D341Med (cell line): ENCODE measurements around the gene DLEC1.

Source experiments
- DNase-seq: peaks from one replicate; pipeline ENCODE4 v3.0.0; 2012; ENCODE audit warnings: low spot score

The DLEC1 gene

DNA sequence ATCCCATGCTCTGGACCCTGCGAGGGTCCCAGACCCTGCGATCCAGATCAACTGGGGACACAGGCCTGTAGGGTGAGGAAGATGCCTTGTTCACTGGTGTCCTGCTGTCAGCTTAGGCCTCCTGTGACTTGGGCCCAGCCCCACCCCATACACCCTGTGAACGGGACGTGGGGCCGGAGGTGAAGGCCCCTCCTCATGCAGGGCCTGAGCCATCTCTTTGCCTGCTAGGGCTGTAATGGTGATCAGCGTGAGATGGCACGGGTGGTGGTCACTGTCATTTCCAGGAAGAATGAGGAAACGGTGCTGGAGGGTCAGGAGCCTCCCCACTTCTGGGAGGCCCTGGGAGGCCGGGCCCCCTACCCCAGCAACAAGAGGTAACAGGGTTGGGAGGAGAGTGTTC, 36.1 kb upstream of the DLEC1 start:
- no peak for DNase-seq

DNA sequence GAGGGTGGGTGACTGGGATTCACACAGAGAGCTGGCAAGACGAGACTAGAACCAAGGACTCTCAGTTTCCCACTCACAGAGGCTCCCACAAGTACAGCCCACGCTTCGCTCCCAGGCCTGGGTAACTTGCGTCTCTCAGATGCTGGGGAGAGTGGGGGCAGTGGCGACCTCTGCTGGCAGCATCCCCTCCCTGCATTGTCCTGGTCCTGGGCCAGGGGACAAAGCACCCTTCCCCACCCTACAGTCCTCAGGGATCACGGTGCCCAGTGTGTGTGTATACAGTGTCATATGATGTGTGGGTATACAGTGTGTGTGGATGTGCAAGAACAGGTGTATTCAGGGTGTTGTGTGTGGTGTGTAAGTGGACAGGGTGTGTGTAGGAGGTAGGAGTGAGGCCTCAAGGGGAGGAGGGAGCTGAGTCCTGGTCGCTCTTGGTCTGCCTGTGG, 35.6 kb upstream of the DLEC1 start:
- peak; percentile 82 for DNase-seq

DNA sequence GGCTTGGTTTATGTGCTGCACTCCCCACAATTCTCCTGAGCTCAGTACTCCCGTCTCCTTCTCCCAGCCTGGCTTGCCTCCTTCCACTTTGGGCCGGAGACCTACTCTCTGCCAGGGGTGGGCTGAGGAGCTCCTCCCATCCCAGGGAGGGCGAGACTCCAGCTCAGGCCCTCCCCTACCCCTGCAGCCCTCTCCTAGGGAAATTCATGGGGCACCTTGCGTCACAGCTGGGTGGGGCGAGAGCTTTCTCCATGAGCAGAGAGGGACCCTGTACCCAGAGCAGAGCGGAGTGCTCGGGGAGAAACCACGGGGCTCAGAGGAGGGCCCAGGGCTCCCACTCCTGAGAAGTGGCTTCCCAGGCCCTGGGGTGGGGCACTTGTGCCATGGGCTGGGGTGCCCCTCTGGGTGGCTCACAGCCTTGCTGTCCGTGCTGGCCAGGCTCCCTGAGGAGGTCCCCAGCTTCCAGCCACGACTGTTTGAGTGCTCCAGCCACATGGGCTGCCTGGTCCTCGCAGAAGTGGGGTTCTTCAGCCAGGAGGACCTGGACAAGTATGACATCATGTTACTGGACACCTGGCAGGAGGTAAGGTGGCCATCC, 35.1 kb upstream of the DLEC1 start:
- no peak for DNase-seq

DNA sequence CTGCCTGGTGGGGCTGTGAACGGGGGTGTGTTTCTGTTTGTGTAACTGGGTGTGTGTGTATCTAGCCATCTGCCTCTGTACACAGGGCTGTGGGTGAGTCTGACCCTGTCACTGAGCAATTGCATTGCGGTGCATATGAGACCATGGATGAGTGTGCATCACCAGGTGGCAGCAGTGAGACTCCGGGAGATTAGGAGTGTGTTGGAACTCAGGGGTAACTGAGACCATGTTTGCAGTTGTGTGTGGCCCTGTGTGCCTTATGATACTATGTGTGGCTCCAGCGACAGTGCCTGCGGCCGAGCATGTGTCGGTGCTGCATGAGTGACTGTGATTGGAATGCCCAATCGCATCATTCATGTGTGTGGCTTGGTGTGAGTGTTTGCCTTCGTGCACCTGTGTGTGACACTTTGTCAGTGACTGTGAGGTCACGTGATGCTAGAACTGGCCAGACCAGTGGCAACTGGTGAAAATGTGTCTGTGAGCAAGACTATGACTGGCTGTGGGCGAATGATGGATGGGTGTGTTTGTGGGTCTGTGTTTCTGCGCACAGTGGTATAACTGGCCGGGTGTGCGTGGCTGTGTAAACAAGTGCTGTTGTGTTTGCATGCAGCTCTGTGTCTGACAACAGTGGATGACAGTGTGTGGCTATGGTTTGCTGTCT, 34.5 kb upstream of the DLEC1 start:
- peak; percentile 78 for DNase-seq

DNA sequence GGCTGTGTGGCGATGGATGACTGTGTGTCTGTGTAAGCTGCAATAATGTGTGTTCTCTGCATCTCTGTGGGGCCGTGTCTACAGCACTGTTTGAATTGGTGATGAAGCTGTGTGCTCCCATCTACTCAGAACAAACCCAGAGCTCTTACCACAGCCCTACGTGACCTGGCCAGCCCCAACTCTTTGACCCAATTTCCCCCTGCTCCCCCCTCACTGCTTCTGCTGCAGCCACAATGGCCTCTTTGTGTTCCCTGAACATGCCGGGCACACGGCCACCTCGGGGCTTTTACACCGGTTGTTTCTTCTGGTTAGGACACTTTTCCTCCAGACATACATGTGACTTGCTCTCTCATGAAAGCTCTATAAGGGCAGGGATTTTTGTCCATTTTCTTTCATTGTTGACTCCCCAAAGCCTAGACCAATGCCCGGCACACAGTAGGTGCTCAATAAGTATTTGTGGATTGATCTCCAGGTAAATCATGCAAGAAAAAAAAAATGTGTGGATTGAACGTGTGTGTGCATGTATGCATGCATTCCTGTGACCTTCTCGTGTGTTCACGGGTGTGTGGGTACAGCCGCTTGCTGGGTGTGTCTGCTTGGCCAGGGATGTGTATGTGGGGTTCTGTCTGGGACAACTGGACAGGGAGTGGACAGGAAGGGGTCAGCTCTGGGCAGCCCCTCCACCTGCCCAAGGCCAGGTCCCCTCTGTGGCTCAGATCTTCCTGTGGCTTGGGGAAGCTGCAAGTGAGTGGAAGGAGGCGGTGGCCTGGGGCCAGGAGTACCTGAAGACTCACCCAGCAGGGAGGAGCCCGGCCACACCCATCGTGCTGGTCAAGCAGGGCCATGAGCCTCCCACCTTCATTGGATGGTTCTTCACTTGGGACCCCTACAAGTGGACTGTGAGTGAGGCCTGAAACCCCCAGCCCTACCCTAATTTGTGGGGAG, 33.7 kb upstream of the DLEC1 start:
- DNase-seq = no peak

DNA sequence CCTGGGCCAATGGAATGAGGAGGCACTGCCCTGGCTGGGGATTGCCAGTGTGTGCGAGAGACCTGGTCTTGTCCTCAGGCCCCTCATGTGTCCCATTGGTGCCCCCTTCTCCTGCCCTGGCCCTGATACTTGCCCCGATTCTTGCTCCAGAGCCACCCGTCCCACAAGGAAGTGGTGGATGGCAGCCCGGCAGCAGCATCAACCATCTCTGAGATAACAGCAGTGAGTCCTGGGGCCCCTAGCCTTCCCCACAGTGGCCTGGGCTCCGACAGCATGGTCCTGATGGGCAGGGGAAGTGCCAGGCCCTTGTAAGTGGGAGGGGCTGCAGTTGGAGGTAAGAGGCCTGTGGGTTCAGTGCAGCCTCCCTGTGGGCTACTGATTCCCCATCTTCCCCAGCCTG, 33.0 kb upstream of the DLEC1 start:
- DNase-seq = no peak

DNA sequence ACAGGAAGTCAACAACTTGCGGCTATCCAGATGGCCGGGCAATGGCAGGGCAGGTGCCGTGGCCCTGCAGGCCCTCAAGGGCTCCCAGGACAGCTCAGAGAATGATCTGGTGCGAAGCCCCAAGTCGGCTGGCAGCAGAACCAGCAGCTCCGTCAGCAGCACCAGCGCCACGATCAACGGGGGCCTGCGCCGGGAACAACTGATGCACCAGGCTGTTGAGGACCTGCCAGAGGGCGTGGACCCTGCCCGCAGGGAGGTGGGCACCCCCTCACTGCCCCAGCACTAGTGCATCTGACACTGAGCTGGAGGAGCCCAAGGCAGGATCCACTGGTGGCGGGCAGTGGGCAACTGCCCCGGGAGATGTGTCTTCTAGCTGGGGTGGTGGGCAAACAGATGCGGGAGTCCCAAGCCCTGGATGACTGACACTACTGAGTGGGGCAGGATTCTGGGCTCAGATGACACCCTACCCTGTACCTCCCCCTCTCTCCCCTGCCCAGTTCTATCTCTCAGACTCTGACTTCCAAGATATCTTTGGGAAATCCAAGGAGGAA, 32.5 kb upstream of the DLEC1 start:
- no peak for DNase-seq

DNA sequence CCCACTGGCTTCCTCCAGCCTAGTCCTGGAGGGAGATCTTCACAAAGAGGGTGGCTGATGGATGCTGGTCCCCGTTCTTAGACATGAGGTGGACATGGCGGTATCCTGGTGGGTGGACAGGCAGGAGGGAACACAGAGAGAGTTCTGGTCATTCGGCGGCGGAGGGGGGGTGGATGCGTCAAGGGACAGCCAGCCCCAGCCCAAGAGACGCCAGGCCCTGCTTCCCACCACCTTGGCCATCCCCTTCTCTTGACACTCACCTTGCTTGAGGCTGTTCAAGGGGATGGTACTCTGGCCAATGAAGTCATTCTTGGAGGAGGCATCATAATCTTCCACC, 31.3 kb upstream of the DLEC1 start:
- no peak for DNase-seq

DNA sequence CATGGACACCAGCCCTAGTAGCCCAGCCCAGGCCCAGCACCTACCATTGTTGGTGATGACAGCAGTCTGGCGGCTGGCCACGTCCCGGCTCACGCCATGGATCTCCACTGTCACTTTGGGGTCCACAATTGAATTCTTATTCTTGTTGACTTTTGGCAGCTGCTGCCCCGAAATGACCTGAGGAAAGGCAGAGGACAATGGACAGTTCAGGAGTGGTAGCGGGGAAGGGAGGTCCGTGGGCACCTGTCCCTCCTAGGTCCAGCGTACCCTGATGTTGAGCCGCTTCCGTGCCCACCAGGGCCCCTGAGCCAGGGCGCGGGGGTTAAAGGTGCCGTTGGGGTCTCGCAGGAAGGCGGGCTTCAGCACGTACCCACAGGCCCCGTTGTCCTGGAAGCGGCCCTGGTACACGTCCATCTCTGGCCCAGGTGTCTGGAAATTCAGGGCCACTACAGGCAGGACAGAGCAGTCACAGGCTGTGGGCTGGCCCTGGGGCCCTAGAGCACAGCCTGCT, 30.8 kb upstream of the DLEC1 start:
- DNase-seq = no peak

DNA sequence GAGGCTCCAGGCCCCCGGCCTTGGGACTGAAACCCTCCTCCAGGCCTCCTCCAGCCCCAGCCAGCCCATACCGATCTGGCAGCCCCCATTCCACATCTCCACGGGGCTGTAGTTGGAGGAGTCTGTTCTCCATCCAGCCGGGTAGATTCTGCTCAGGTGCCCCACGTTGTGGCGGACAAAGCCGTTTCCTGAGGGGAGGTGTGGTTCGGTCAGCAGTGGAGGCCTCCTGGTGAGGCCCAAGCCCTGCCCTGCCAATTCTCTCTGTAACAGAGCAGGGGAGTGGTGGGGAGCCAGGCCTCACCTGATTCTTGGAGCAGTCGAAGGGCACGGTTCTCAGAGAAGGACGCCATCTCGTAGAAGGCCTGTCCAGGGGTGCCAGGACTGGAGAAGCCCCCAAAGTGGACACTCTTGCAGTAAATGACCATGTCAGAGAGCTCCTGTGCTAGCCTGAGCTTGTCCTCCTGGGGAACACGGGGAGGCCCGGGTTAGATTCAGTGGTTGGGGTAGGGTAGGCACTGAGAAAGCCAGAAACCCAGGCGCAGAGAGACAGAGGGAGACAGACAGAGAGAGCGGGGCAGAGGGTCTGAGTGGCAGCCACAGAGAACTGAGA, 29.9 kb upstream of the DLEC1 start:
- no peak for DNase-seq

DNA sequence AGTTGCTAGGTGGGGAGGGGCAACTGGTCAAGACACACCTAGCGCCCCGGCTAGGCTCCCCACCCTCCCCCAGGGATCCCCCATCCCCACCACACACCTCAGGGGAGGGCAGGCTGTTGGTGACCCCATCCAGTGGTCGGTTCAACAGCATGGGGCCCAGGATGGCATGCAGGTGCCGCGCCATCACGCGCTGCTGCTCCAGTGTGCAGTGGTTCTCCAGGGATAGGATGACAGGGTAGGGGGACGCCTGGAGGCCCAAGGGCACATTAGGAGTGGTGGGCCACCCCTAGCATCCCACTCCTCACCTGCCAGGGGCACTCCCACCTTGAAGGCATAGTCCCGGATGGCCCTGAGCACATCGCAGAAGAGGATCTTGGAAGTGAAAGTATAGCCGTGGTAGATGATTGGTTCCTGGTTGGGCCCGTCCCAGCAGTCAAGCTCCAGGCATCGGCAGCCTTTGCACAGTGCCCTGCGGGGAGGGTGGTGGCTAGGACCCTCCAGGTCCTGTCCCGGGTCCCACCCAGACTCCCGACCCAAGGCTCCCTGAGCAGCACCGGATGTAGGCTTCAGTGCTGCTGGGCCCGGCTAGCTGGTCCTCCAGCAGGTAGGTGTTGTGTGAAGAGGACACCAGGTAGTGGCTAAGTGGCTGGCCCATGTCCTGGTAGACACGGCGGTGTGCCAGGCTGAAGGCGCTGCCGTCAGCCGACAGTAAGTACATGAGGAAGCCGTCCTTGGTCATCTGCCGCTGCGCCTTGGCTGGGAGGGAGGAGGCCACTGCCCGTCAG, 29.0 kb upstream of the DLEC1 start:
- no peak for DNase-seq

DNA sequence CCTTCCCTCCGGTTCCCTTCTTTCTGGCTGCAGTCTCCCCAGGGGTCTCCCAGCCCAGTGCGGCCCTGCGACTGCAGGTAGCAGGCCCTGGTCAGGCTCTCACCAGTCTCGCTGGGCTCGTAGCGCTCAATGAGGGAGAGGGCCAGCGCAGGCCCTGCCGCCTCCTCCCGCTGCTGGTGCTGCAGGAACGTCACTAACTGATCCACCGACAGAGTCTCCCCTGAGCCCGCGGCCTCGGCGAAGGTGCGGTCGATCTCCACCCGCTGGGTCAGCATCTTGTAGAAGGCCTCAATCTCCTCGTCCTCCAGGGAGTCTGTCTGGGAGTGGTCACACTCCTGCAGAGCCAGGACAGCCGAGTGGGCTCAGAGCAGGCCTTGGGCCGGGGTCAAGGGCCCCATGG, 27.9 kb upstream of the DLEC1 start:
- DNase-seq = no peak

DNA sequence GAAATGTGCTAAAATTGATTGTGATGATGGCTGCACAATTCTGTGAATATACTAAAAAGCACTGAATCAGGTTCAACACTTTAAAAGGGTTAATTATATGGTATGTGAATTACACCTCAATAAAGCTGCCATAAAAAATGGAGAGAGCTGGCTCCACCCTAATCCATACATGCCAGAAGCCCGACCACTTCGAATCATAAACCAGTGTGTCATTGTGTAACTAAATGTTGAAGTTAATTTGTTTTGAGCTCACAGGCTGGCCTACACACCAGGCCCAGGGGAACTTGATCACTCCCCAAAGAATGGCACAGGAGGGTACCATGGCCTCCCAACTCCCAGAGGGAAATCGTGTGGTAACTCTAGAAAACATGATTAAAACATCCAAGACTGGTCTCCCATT, 23.5 kb upstream of the DLEC1 start:
- no peak for DNase-seq

DNA sequence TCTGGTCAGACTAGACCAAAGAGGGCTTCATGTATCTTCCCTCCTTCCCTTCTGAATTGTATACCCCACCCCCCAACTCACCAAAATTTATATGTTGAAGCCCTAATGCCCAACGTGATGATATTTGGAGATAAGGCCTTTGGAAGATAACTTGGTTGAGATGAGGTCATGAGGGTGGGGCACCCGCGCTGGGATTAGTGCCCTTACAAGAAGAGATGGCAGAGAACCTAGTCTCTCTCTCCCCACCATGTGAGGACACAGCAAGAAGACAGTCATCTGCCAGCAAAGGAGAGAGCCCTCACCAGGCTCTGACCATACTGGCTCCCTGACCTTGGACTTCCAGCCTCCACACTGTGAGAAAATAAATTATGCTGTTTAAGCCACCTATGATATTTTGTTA, 23.0 kb upstream of the DLEC1 start:
- no peak for DNase-seq

DNA sequence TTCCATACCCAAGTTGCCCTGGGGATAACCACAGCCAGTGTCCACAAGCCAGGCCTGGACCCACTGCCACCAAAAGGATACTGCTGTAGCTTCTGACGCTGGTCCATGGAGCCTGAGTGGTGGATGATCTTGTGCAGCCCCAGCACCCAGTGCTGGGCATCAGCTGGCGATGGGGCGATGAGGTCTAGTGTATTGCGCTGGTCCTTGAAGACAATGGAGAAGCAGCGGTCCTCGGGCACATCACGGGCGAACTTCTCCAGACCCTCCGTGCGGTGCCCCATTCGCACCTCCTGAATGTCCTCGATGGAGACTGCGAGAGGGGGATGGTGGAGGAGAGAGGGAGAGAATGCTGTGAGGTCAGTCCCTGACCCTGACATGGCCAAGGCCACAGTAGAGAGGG, 22.6 kb upstream of the DLEC1 start:
- no peak for DNase-seq

DNA sequence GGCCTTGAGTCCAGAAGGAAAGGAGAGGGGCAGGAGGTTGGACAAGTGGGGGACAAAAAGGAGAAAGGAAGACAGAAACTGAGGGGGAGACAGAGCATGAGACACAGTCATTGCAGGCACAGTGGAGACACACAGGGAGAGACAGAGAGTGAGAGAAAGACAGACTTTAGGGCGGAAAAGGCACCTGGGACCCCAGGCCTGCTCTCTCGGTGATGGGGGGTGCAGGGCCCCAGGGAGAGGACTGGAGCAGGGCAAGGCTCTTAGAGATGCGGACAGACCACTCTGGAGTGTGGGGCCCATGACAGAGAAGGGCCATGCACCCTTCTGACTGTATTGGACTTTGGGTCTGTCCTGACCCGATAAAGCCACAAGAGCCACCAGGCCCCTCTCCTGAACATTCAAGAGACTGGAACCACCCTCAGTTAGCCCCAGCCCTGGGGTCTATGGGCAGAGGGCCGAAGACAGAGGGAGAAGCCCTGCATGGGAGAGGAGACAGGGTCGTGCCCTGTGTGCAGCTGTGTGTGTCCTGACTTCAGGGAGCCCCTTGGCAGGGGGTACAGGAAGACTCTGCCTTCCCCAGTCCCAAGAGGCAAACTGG, 22.1 kb upstream of the DLEC1 start:
- DNase-seq = no peak

DNA sequence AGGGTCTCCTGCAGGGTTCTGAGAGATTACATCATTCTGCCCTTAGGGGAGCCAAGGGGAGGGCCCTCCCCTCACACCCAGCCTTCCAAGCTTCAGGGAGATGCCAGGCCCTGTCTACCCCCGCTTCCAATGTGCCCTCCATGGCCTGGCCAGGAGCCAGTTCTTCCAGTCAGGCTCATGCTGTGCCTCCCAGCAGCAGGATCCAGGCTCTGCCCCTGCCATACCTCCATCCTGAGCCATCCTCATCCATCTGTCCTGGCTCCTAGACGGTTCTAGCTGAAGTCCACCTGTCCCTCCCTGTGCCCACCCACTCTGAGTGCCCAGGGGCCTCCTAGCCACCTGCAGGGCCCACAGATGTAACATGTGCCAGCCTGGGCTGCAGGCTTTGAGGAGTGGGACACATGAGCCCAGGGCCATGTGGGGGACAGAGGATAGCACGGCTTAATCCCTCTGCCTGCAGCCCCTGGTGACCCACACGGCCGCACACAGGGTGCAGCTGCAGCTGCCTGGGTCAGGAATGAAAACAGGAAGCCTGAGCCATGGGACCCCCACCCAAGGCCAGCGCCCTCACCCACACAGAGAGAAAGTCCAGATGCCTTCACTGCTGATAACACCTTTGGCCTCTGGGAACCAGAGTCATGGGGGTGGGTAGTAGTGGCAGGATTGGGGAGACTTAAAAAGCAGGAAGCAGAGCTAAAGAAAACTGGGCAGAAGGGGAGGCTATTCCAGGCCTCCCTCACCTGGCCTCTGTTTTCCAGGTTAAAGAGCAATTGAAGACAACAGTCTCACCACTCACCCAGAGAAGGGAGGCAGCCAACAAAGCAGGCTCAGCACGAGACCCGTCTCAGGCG, 21.3 kb upstream of the DLEC1 start:
- DNase-seq = no peak

DNA sequence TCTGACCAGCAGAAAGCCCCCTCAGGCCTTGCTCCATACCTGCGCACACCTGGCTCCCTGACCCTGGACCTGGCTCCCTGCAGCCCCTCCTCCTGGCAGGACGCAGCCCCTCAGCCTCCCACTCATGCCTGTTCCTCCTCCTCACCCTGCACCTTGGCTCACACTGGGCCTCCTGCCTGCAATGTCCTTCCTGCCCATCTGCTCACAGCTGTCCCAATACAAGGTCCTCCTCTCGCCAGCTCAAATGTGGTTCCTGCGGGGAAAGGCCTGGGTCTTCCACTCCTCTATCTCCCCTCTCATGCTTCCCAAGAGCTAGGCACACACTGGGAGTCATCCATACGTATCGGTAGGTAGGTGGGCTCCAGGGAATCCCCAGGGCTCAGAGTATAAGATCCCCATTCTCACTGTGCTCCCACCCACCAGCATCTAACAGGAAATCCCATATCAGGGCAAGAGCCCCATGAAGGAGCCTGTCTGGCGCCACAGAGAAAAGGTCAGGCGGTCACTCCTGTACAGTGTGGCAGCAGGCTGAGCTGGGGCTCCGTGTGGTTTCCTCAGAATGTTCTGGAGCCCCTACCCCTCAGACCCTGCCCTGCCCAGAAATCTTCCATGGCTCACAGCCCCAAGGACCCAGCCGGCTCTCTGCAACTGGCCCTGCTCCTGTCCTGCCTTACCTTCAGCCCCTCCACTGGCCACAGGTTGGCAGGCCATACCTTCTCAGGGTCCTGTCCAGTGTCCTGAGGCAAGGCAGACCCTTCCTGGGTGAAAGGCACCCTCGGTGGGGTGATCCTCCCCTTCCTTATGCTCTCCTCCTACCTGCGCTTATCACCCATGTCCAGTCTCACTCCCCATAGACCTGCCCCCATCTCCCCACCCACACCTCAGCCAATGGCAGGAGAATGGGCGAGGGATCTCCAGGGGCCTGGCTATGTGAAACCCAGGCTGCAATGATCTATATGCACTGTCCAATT, 20.4 kb upstream of the DLEC1 start:
- no peak for DNase-seq
